IMR-90 (cell line): ENCODE results near the gene AIFM2. TPM values are rescaled to one million over a fixed set of nuclear protein-coding genes. Genes with fewer than 3 reads are reported as not detected.

Experiments used
- polyA plus RNA-seq, 3 experiments: library from polyadenylated mRNA; depleted of rRNA; stranded (reverse); fragments of >200 nt; gene quantifications; 2 replicates each; pipeline ENCODE4 v1.2.3, GENCODE V29; 2012; ENCODE audit warnings: low replicate concordance in 1 of 3
- total RNA-seq: library from RNA; depleted of rRNA; stranded (reverse); fragments of >200 nt; gene quantifications from 2 replicates; pipeline ENCODE4 v1.2.3, GENCODE V29; 2012; rRNA removed

The AIFM2 gene
- total and polyA plus RNA-seq, 2 of the 4 experiments (the other 2 are of a cell fraction), result 2.0 to 4.6 TPM

Other genes with a start within 250 kb of the AIFM2 start
- 16.7 and 17.4 TPM in 2 replicates for gene MACROH2A2, start 80.0 kb downstream of the AIFM2 start, total RNA-seq
- gene MACROH2A2, start 80.0 kb downstream of the AIFM2 start, polyA plus RNA-seq (2012; rRNA removed), result 14.5 and 16.1 TPM in 2 replicates
- 2.8 and 2.9 TPM in 2 replicates for gene TYSND1, start 13.9 kb upstream of the AIFM2 start, total RNA-seq
- gene TYSND1, start 13.9 kb upstream of the AIFM2 start, polyA plus RNA-seq (2012; rRNA removed), result 4.1 and 4.6 TPM in 2 replicates
- gene SAR1A, start 37.7 kb upstream of the AIFM2 start, total RNA-seq, result 161 and 272 TPM in 2 replicates
- 45.8 and 56.9 TPM in 2 replicates for gene SAR1A, start 37.7 kb upstream of the AIFM2 start, polyA plus RNA-seq (2012; rRNA removed)
- 102 and 211 TPM in 2 replicates for gene PPA1, start 100.6 kb upstream of the AIFM2 start, total RNA-seq
- gene PPA1, start 100.6 kb upstream of the AIFM2 start, polyA plus RNA-seq (2012; rRNA removed), result 69.4 and 78.6 TPM in 2 replicates
- gene NPFFR1, start 151.2 kb upstream of the AIFM2 start, total RNA-seq, result not detected in 2 replicates
- gene NPFFR1, start 151.2 kb upstream of the AIFM2 start, polyA plus RNA-seq (2012; rRNA removed), result not detected in 2 replicates
- gene LRRC20, start 249.8 kb upstream of the AIFM2 start, total RNA-seq, result 6.9 and 9.5 TPM in 2 replicates
- 11.5 and 12.4 TPM in 2 replicates for gene LRRC20, start 249.8 kb upstream of the AIFM2 start, polyA plus RNA-seq (2012; rRNA removed)